CD1c-positive myeloid dendritic cell (primary cell): ENCODE results near the gene HESX1.
A peak's percentile ranks its signal among the peaks of the same experiment; 100 is the strongest.

Source experiments
- DNase-seq: peaks from one replicate; pipeline ENCODE4 v3.0.0-alpha.2; 2016; ENCODE audit errors: extremely low spot score

Gene HESX1

DNA sequence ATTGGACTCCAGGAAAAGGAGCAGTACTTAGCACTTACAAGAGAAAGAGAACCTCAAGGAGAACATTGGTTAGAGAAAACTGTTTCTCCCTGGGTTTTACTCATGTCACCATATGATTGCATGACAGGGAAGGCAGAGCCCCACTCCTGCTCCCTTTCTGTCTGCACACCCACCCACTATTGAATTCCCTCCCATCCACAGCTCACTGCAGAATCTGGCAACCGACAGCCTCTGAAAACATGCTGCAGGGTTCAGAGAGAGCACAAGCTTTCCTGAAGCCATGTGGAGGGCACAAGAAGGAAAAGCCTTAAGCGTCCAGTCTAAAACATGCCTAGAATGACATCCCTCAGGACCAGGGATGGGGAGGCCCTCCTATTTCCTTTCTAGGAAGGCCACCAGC lies 31.6 kb downstream of the HESX1 start:
- DNase-seq = no peak

GRCh38 chr3:57166660-57167059 lies 33.1 kb downstream of the HESX1 start:
- DNase-seq = no peak

DNA sequence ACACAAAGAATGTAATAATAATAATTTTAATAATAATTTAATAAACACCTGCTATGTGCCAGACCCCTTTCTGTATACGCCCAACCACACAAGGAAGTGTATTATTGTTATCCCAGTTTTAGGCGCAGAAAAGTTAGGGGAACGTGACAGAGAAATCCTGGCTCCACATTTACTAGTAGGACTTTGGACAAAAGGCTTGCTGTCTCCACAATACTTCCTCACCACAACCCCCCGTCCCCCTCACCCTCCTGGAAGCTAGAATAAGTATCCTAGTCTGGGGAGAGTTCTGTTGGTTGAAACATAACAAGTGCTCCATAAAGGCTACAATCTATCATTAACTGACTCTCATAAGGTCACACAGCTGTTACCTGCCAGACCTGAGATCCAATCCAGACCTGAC lies 34.1 kb downstream of the HESX1 start:
- DNase-seq = no peak

DNA sequence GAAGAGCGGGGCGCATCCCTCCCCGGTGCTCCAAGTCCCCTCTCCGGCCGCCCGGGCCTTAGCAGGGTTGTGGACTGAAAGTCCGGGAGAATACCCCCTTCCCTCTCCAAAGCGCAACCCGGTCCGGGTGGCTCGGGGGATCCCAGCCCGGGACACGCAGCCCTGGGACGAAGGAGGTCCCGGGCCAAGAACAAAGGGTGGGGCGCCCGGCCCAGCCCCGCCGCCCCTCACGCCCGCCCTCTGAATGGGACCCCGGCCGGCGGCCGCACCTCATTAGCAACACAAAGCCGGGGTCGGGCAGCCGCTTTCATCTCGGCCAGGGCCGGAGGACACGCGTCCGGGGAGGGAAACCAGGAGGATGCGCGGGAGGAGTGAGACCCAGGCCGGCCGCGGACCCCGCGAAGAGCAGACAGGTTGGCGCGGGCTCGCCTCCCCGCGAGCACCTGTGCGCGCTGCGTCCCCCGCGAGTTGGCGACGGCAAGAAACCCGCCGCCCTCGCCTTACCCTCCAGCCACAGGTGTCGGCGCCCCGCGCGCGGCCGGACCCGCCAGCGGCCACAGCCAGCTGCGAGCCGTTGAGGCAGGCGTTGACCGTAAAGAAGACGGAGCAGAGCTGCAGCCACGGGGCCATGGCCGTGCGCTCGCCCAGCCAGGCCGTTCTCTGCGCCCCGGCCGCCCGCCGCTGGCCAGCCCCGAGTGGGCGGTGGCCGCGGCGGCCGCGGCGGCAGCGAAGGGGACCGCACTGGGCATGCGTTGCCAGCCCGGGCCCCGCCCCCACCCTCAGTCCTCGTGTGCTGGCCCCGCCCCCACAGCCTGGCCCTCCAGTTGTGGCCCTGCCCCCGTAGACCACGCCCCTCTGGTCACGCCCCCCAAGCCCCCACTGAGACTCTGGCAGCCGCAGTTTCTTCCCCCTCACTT lies 34.9 kb downstream of the HESX1 start, which contains the start of gene IL17RD:
Gene IL17RD, minus strand, starts transcription at position 697 of the 917 bp plus-strand sequence. Its CDS starts 67 bp downstream, at position 630.
- DNase-seq = peak; percentile 76

- peak; percentile 40 for DNase-seq
Observed at GRCh38 chr3:57164217-57164656, 35.5 kb downstream of the HESX1 start.

DNA sequence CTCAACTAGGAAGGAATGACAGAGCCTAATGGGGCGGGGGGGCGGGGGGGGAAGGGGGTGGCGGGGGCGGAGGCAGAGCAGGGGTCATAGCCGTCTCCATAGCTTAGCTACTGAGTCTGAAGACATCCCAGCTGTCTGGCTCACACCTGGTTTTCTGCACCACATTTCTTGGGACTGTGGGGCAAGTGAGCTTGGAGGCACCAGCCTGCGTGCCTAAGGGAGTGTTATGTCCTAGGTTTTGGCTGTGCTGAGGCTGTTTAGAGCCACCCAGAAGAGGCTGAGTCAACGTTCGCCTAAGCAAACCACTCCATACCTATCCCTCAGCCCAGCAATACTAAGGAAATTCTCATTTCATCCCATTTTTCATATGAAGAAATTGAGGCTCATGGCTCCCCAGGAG lies 36.0 kb downstream of the HESX1 start:
- DNase-seq = no peak

DNA sequence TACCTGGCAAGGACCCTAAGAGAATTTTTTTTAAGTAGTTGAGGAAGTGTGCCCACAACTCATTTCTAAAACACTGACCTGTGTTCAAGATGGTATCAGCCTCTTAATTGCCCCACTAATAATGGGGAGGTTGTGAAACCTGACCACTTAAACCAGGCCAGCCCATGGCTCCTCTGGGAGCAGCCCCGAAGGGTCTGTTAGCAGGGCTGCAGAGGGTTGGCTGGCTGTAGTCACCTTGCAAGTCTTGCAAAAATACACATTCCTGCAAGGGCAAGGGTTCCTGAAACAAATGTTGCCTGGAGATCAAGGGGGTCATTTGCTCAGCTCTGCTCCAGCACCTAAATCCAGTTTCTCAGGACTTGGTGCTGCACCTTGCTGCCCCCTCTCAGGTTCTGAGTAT lies 37.9 kb downstream of the HESX1 start:
- no peak for DNase-seq

DNA sequence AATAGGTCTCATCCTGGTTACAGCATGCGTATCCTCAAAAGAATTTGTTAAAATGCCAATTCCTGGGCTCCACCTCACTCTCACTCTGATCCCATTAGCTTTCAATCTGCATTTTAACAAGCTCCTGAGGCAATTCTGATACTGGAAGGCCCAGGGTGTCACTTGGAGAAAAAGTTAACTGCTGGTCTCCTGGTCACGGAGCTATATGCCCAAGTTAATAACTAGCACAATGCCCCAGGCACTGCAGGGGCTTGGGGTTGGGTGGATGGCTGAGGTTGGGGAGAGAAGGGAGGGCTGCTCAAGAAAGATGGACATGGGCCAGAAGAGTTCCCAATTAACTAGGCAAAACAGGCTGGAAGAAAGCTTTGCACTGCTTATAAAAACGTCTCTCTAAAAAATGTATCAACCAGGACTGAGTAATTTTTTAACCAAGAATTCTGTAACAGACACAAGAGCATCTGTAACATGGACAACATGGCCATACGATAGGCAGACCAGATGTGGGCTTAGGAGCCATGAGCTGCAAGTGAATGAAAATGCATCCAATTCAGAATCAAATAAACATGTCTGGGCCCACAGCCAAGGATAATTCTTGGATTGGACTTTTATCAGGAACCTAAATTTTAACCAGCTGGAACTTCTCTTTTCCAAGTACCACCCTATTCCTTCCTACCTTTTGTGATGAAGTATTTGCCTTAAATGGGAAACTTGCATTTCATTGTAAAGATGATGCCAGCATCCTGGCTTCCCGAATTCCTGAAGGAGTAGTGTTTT lies 38.8 kb downstream of the HESX1 start:
- DNase-seq = no peak

DNA sequence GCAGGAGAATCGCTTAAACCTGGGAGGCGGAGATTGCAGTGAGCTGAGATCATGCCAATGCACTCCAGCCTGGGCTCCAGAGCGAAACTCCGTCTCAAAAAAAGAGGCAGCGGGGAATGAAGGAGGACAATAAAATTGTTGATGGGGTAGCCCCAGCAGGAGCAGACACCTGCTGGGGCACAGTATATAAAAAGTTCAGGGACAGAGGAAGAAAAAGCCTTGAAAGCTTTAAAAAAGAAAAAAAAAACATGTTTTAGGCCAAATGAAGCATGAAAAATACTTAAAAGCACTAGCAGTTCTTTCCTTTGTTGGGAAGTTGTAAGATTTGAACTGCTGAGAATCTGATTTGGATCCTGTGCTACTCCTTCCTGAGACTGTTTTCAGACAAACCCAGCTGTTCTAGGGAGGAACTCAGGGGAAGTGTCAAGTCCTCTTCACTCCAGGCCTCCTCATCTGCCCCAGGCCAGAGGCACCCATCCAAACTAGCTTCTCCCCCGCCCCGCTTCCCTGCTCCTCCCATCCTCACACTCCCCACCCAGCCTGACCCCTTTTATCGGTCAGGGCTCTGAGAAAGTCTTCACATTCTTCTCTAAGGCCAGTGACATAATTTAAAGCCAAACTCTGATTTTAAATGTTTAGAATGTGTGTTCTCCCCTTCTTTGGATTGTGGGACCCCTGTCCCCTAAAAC lies 39.6 kb downstream of the HESX1 start:
- DNase-seq = no peak

DNA sequence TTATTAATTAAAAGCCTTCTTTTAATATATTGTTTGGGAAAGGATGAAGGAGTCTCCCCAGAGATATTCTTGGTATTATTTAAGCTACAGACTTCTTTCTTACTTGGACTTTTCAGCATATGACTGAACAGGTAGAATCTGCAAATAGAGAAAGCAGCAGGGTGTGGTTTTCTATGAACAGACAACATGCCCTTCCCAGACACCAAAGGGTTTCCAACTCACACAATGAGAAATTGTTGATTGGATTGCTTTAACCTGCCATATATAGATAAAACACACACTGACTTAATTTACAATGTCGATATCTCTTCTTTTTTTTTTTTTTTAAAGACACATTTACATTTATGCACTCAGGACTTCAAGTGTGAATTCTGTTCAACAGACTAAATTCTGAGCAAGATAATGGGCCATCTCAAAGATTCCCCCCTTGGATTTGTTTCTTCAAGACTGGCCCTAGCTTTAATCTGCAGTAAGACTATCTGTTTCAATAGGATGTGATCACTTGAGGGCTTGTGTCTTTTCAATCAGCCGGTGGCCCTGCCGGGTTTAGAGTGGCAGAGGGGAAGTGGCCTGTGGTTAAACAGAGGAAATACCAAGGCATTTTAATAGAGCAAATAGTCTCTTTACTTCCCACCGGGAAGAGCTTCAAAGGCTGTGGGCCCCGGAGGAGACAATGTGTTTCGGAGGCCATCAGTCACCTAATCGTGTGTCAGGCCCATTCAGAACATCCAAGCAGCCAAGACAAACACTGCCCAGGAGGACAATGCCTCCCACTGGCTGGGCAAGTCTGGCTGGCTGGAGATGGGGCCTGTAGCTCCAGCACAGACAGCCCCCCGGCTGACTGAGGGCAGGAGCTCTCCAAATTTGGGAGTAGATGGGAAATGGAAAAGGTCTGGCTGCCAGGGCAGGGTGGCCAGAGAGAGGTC lies 40.7 kb downstream of the HESX1 start:
- no peak for DNase-seq

DNA sequence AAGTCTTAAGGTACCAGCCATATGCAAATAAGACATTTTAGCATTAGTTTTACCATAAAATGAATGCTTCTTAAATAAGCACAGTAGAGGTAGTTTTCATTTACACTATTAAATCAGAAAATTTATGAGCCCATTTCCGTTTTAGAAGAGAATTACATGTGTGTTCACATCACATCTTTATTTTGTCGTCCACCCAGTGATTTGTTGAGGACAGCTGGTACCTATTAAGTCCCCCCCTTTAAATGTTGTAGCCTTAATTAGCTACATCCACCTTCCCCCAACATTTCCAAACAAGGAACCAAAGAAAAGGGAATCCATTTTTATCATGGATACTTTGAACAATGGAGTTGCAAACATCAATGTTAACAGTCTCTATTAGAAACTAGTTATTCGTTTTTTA lies 41.5 kb downstream of the HESX1 start:
- DNase-seq = no peak

GRCh38 chr3:57157545-57157944 lies 42.2 kb downstream of the HESX1 start:
- no peak for DNase-seq

- no peak for DNase-seq
Observed at GRCh38 chr3:57155310-57155643, 44.5 kb downstream of the HESX1 start.

DNA sequence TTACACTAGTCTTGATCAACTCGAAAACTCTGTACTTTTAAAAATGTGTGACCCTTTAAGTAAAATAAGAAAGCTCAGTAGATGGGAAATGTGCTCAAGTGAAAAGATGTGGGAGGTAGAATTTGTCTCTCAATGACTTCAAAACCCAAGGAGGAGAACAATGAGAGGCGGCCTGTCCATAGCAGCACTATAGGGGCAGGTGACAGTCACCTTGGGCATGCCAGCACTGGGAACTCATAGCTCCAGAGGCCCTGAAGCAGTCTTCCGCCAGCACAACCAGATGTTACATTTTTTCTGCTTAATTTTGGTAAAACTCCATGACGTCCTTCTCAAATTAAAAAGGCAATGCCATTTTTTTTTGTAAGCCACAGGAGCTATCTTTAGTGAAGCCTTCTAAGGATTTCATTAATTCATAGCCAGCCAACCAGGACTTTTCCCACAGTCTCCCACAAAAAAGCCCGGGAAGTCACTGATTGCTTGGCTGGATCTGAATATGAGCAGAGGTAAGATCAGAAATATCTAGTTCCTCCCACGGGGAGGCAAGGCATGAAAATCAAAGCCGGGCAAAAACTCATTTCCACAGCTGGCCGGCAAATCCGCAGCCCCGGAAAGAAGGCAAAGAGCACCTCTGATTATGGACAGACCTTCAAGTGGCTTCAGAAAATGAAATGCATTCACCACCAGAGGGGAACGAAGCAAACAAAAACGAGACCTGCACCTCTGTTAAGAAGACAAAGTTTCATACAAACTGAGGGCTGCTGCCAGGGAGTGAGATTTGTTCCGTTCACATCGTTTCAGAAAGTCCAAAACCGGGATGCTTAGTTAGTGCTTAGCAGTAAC lies 45.1 kb downstream of the HESX1 start:
- DNase-seq = no peak

DNA sequence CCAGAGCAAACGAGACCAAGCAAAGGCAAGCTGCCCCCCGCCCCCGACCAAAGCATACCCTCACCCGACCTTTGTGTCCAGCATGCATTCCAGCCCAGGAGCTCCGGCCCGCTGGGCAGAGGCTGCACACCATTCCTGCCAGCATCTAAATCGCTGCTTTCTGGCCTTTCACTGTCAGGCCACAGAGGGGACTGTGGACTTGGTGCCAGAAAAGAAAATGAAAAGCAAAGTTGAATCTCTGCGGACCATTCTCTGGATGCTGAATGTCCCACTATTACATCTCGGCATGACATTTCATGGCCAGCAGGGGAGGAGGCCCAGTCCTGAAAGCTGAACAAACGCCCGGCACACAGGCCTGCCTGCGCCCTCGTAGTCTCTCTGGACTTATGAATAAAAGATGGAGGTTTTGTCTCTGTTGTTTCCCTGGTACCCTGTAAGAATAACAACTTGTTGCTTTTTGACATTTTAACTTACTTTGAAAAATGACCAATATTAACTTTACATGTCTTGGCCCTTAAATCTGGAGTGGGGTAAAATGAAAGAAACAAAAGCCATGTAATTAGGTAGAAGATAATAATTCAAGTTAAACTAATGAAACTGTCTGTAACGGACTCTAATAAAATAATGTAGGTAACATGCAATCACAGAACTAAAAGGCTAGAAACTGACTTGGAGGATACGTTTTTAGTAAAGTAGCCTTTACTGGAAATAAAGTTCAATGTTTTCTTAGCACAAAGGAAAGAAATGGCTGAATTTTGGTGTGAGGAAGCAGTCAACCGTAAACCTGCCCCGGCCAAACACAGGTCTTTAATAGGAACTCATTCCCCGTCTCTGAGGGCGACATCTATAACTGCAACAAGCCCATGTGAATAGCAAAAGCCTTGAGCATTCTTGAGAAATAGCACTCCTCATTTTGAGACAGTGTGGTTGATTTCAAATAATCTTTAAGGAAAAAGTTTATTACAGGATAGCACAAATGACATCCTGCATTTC lies 47.3 kb downstream of the HESX1 start:
- DNase-seq = no peak

- DNase-seq = no peak
Observed at GRCh38 chr3:57151749-57152148, 48.0 kb downstream of the HESX1 start.

DNA sequence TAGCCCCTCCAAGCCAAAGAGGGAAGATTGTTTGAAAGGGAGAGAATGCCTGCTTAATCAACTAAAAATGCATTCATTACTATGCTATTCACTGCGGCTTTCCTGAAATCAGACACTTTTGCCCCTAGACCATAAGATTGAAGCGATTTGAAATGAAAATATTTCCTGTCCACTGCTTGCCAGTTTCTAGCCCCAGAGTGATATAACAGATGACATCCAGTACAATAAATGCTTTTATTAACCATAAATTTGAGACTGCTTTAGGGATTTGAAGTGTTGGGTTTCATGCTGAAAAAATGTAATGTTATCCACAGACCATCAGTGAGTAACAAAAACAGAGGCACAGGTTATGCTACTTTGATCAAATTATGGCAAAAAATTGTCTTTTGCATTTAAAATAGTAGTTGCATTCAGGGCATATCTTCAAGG lies 48.7 kb downstream of the HESX1 start:
- no peak for DNase-seq

DNA sequence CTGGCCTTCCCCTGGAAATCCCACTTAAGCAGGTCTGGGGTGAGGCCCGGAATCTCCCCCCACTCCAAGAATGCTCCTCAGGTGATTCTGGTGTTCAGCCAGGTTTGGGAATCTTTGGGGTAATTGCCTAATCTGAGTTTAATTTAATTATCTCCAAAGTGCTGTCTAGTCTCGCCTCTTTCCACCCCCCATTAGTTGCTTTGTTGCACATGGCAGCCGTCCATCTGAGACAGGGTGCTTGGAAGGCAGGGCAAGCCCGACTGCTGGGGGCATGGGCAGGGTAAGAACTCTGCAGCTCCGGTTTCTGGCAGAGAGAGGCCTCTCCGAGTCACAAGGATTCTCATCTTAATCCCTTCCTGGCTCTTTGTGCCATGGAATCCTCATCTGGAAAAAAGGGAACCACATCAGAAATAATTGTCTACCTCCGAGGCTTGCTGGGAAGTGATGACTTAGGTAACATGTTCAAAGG lies 49.6 kb downstream of the HESX1 start:
- DNase-seq = no peak
